ENCODE measurements around the gene ZNF518A. TPM values are rescaled to one million over a fixed set of nuclear protein-coding genes. Genes with fewer than 3 reads are reported as not detected.

Gene ZNF518A
- total and polyA plus RNA-seq, 2 of the 13 experiments (the other 11 are each of a cell fraction or from before 2014, with no cell fraction given): 21.7 to 37.1 TPM

DNA sequence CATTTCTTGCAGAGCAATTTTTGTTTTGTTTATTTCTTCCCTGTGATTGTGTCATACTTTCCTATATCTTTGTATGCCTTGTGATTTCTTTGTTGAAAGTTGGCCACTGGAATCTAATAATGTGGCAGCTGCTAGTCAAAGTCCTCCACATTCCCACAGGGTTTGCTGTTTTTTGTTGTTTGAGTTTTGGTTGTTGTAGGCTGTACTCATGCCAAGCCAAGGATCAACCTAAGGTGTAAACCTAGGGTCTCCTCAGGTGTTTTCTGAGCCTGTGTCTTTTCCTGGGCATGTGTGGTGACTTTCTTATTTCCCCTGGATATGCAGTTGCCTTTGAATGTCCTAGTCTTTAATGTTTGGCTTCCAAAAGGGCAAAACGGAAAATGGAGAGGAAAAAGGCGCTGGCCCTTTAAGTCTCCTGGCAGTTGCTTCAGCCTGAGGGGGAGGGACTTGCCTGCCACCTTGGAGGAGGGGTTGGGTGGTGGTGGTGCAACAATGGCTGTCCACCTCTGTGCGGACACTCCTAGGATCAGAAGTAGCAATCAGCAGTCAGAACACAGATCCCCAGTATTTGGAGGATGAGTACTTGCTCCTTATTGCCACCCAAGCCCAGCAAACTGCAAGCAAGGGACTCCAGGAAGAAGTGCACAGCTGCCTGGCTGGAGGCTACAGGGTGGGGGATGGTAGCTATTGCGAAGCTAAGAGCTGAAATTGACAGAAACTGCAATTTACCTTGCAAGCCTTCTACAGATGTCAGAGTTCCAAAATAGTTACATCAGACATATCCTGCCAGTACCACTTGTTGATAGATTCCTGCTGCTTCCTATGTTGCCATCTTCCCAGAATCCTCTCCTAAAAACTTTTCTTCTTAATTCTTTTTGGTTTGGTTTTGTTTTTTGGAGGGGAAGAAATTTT, 5.6 kb upstream of the ZNF518A start (continued):
- TF ChIP-seq, protein P1, sequence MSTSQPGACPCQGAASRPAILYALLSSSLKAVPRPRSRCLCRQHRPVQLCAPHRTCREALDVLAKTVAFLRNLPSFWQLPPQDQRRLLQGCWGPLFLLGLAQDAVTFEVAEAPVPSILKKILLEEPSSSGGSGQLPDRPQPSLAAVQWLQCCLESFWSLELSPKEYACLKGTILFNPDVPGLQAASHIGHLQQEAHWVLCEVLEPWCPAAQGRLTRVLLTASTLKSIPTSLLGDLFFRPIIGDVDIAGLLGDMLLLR (CRISPR knock-in tag; IDR thresholded peaks at IDR 0.05): no peak
- TF ChIP-seq, protein P2, sequence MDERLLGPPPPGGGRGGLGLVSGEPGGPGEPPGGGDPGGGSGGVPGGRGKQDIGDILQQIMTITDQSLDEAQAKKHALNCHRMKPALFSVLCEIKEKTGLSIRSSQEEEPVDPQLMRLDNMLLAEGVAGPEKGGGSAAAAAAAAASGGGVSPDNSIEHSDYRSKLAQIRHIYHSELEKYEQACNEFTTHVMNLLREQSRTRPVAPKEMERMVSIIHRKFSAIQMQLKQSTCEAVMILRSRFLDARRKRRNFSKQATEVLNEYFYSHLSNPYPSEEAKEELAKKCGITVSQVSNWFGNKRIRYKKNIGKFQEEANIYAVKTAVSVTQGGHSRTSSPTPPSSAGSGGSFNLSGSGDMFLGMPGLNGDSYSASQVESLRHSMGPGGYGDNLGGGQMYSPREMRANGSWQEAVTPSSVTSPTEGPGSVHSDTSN (CRISPR knock-in tag; IDR thresholded peaks at IDR 0.05): no peak
- TF ChIP-seq, protein P3, sequence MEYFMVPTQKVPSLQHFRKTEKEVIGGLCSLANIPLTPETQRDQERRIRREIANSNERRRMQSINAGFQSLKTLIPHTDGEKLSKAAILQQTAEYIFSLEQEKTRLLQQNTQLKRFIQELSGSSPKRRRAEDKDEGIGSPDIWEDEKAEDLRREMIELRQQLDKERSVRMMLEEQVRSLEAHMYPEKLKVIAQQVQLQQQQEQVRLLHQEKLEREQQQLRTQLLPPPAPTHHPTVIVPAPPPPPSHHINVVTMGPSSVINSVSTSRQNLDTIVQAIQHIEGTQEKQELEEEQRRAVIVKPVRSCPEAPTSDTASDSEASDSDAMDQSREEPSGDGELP (IDR thresholded peaks at IDR 0.05; ENCODE audit: borderline replicate concordance, low read depth): peak; percentile 53; the same call in 1 of the 2 replicates
- TF ChIP-seq ZNF660 (CRISPR knock-in tag; IDR thresholded peaks at IDR 0.05; ENCODE audit: borderline replicate concordance, low read depth) (no peak), ATF7 (IDR thresholded peaks at IDR 0.05) (no peak), ATF7 (CRISPR knock-in tag; IDR thresholded peaks at IDR 0.05) (no peak), YEATS4 (CRISPR knock-in tag; IDR thresholded peaks at IDR 0.05; ENCODE audit: borderline replicate concordance) (peak; percentile 78), FOXP1 (IDR thresholded peaks at IDR 0.05) (no peak), FOXP1 (CRISPR knock-in tag; IDR thresholded peaks at IDR 0.05) (peak; percentile 22; the same call in 1 of the 2 replicates), ZSCAN31 (CRISPR knock-in tag; IDR thresholded peaks at IDR 0.05; ENCODE audit: low read depth) (0 out of 2 replicates have a peak, but pooled peaks have one; percentile 59), HDAC1 (CRISPR knock-in tag; IDR thresholded peaks at IDR 0.05) (peak; percentile 61), KLF6 (CRISPR knock-in tag; IDR thresholded peaks at IDR 0.05) (no peak), ZNF510 (CRISPR knock-in tag; IDR thresholded peaks at IDR 0.05; ENCODE audit: low read depth) (no peak), FOXK1 (CRISPR knock-in tag; IDR thresholded peaks at IDR 0.05; ENCODE audit: borderline replicate concordance, low read depth) (peak; percentile 59; the same call in 1 of the 2 replicates), KMT2B (CRISPR knock-in tag; IDR thresholded peaks at IDR 0.05) (no peak), KDM6A (CRISPR knock-in tag; IDR thresholded peaks at IDR 0.05; ENCODE audit: low read depth) (no peak), ZNF619 (CRISPR knock-in tag; IDR thresholded peaks at IDR 0.05) (0 out of 2 replicates have a peak, but pooled peaks have one; percentile 69), PCBP1 (IDR thresholded peaks at IDR 0.05; ENCODE audit: borderline replicate concordance, low read depth, low read length) (no peak), ZNF614 (CRISPR knock-in tag; IDR thresholded peaks at IDR 0.05; ENCODE audit: borderline replicate concordance) (no peak), TCF7 (IDR thresholded peaks at IDR 0.05; ENCODE audit: low read depth) (0 out of 2 replicates have a peak, but pooled peaks have one; percentile 7), GPN1 (CRISPR knock-in tag; IDR thresholded peaks at IDR 0.05; ENCODE audit: borderline replicate concordance) (no peak), KDM4B (CRISPR knock-in tag; IDR thresholded peaks at IDR 0.05) (no peak), ZFP36L2 (CRISPR knock-in tag; IDR thresholded peaks at IDR 0.05) (no peak), HNF4G (IDR thresholded peaks at IDR 0.05; ENCODE audit: borderline replicate concordance, low read depth, low read length) (no peak), HNF4G (CRISPR knock-in tag; IDR thresholded peaks at IDR 0.05; ENCODE audit: borderline replicate concordance, low read depth) (no peak)
- TF ChIP-seq, protein P4, sequence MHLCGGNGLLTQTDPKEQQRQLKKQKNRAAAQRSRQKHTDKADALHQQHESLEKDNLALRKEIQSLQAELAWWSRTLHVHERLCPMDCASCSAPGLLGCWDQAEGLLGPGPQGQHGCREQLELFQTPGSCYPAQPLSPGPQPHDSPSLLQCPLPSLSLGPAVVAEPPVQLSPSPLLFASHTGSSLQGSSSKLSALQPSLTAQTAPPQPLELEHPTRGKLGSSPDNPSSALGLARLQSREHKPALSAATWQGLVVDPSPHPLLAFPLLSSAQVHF (CRISPR knock-in tag; IDR thresholded peaks at IDR 0.05): no peak
- TF ChIP-seq, protein P5, sequence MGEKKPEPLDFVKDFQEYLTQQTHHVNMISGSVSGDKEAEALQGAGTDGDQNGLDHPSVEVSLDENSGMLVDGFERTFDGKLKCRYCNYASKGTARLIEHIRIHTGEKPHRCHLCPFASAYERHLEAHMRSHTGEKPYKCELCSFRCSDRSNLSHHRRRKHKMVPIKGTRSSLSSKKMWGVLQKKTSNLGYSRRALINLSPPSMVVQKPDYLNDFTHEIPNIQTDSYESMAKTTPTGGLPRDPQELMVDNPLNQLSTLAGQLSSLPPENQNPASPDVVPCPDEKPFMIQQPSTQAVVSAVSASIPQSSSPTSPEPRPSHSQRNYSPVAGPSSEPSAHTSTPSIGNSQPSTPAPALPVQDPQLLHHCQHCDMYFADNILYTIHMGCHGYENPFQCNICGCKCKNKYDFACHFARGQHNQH (CRISPR knock-in tag; IDR thresholded peaks at IDR 0.05): peak; percentile 54; the same call in 1 of the 2 replicates
